Measurements from ENCODE around the gene CYP4F8.

DNA sequence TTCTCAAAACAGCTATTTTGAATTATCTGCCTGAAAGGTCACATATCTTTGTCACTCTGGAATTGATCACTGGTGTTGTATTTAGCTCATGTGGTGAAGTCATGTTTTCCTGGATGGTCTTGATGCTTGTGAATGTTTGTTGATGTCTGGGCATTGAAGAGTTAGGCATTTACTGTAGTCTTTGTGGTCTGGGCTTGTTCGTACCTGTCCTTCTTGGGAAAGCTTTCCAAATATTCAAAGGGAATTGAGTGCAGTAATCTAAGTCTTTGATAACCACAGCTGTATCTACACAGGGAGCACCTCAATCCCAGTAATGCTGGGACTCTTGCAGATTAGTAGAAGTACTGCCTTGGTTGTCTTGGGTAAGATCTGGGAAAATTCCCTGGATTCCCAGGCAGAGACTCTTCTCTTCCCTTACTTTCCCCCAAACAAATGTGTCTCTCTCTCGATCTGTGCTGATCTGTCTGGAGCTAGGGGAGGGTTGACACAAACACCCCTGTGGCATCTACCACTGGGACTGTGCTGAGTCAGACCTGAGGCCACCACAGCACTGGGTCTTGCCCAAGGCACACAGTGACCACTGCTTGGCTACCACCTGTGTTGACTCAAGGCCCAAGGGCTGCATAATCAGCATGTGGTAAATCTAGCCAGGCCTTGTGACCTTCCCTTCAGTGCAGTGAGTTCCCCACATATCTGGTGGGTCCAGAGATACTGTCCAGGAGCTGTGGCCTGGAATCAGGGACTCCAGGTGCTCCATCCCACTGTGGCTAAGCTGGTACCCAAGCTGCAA, 20.2 kb downstream of the CYP4F8 start:
- TF ChIP-seq CTCF (IDR thresholded peaks at IDR 0.05): no peak
- TF ChIP-seq POLR2A (IDR thresholded peaks at IDR 0.05): no peak

Data from heart left ventricle (tissue), 13 donors.